ENCODE results near the gene ASMTL. TPM values are rescaled to one million over a fixed set of nuclear protein-coding genes. Genes with fewer than 3 reads are reported as not detected.
"Not testable (repeated sequence)": the region's sequence is repeated elsewhere in the genome, so short reads cannot be mapped to it uniquely, and the experiment has no call there.

The ASMTL gene
- total RNA-seq, 1 donor, result 16.4 TPM

DNA sequence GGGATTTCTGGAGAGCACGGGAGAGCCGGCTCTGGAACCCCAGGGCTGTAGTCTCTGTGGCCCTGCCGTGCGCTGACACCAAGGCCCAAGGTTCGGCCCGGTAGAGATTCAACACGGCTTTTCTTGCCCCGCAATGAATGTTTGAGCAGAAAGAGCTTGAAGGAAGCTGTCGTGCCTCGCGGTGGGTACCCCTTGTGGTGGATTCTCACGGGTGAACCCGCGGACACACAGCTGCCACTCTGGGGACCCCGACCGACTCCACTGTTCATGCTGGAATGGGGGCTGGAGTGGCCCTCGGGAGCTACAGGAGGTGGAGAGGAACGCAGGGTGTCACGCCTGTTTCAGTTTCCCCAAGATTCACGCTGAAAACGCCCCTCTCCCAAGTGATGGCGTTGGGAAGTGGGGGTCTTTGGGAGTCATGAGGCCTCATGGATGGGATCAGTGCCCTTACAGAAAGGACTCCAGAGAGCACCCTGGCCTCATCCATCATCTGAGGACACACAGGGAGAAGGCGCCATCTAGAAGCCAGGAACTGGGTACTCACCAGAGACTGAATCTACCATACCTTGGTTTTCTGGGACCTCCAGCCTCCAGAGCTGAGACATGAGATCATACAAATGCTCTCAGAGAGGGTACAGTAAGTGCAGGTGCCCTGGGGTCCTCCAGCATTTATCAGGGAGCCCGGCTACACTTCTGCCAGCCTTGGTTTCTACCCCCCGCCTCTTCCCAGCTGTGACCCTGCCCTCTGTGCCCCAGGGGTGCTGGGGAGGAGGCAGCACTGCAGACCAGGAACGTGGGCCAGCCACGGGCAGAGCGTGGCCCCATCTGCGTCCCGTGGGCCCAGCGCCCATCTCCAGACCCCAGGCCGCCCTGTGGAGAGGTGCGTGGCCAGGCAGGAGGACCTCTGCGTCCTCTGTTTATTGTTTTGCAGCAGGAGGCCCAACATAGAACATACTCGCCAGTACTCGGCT, 67.2 kb downstream of the ASMTL start:
- no peak overlapping the region for H3K4me3 ChIP-seq (ENCODE audit: low read depth, low read length)
- TF ChIP-seq, protein P1, sequence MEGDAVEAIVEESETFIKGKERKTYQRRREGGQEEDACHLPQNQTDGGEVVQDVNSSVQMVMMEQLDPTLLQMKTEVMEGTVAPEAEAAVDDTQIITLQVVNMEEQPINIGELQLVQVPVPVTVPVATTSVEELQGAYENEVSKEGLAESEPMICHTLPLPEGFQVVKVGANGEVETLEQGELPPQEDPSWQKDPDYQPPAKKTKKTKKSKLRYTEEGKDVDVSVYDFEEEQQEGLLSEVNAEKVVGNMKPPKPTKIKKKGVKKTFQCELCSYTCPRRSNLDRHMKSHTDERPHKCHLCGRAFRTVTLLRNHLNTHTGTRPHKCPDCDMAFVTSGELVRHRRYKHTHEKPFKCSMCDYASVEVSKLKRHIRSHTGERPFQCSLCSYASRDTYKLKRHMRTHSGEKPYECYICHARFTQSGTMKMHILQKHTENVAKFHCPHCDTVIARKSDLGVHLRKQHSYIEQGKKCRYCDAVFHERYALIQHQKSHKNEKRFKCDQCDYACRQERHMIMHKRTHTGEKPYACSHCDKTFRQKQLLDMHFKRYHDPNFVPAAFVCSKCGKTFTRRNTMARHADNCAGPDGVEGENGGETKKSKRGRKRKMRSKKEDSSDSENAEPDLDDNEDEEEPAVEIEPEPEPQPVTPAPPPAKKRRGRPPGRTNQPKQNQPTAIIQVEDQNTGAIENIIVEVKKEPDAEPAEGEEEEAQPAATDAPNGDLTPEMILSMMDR (IDR thresholded peaks at IDR 0.05; ENCODE audit: insufficient read depth, low read depth, low read length), result no peak
- no peak for DNase-seq (ENCODE audit: low read depth)

DNA sequence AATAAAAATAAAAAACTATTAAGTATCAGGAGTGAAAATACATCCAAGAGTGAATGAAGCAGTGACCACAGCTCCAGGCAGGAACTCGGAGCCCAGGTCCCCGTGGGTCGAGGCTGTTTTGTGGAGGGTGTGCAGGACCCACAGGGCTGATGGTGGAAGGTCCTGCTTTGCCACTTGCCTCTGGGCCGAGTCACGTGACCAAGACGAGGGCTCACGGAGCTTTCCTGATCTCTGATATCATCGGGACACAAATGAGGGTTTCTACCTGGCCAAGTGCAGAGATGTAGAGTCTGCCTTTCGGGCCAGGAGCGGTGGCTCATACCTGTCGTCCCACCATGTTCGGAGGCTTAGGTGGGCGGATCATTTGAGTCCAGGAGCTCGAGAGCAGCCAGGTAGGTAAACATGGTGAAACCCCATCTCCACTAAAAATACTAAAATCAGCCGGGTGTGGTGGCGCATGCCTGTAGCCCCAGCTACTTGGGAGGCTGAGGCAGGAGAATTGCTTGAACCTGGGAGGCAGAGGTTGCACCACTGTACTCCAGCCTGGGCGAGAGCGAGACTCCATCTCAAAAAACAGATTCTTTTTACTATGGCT, 68.0 kb downstream of the ASMTL start:
- no peak overlapping the region for H3K4me3 ChIP-seq (ENCODE audit: low read depth, low read length)
- DNase-seq (ENCODE audit: low read depth), result no peak
- TF ChIP-seq, protein P1 (IDR thresholded peaks at IDR 0.05; ENCODE audit: insufficient read depth, low read depth, low read length), result no peak

DNA sequence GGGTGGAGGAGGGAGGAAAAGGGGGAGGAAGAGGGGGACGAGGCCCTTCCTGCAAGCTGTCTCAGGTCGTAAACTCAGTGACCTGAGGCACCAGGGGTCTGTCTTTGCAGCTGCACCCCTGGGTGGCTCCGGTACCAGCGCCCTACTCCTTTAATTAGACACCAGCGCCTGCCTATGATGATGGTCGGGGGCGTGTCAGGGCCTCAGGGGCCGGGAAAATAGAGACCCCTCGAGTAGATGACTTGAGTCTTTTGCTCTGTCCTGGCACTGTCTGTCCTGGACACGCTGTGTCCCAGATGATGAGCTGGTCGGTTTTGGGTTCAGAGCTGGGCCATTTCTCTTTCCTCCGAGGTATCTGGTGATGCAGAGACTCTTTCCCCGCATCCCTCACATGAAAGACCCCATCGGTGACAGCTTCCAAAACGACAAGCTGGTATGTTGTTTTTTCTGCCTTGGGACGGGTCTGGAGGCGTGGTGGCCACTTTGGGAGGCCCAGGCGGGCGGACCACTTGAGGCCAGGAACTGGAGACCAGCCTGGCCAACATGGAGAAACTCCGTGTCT, 72.0 kb downstream of the ASMTL start:
- DNase-seq (ENCODE audit: low read depth), result no peak
- TF ChIP-seq, protein P1 (IDR thresholded peaks at IDR 0.05; ENCODE audit: insufficient read depth, low read depth, low read length), result no peak
- no peak overlapping the region for H3K4me3 ChIP-seq (ENCODE audit: low read depth, low read length)

DNA sequence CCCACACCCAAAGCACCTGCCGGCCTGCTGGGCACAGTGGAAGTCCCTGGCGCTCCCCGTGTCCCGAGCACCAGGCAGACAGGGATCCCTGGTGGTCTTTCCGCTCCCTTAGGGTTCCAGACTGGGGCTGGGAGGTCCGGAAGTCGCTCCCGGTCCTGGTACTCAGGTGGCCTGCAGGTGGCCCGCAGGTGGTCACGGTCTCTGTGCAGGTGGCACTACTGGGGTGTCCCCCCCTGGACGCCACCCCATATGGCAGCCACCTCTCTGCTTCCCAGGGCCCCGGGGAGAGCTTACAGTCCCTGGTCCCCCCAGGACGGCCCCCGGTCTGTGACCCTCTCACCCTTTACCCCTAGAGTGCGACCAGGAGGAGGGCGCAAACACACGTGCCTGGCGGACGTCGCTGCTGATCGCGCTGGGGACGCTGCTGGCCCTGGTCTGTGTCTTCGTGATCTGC, 74.4 kb downstream of the ASMTL start:
- TF ChIP-seq, protein P1 (IDR thresholded peaks at IDR 0.05; ENCODE audit: insufficient read depth, low read depth, low read length), result no peak
- no peak overlapping the region for H3K4me3 ChIP-seq (ENCODE audit: low read depth, low read length)
- no peak for DNase-seq (ENCODE audit: low read depth)

DNA sequence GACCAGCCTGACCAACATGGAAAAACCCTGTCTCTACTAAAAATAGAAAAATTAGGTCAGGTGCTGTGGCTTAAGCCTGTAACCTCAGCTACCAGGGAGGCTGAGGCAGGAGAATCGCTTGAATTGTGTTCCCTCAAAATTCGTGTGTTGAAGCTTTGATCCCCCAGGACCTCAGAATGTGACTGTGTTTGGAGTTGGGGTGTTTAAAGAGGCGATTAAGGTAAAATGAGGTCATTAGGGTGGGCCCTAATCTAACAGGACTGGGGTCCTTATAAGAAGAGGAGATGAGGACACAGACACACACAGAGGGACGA, 84.4 kb downstream of the ASMTL start:
- TF ChIP-seq, protein P1 (IDR thresholded peaks at IDR 0.05; ENCODE audit: insufficient read depth, low read depth, low read length), result no peak
- no peak overlapping the region for H3K4me3 ChIP-seq (ENCODE audit: low read depth, low read length)
- DNase-seq (ENCODE audit: low read depth), result no peak

DNA sequence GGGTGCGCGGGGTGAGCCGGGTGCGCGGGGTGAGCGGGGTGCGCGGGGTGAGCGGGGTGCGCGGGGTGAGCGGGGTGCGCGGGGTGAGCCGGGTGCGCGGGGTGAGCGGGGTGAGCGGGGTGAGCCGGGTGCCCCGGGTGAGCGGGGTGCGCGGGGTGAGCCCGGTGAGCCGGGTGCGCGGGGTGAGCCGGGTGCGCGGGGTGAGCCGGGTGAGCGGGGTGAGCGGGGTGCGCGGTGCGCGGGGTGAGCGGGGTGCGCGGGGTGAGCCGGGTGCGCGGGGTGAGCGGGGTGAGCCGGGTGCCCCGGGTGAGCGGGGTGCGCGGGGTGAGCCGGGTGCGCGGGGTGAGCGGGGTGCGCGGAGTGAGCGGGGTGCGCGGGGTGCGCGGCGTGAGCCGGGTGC, 86.3 kb downstream of the ASMTL start:
- not testable (repeated sequence) for H3K4me3 ChIP-seq (ENCODE audit: low read depth, low read length); DNase-seq (ENCODE audit: low read depth)

DNA sequence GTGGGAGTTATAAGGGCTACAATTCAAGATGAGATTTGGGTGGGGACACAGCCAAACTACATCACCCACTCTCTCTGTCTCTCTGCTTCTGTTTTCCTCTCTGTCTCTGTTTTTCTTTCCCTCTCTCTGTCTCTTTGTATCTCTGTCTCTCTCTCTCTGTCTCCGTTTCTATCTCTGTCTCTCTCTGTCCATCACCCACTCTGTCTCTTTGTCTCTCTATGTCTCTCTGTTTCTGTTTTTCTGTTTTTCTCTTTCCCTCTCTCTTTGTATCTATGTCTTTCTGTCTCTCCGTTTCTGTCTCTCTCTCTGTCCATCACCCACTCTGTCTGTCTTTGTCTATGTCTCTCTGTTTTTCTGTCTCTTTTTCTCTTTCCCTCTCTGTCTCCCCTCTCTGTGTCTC, 90.8 kb downstream of the ASMTL start:
- DNase-seq (ENCODE audit: low read depth), result no peak
- TF ChIP-seq, protein P1 (IDR thresholded peaks at IDR 0.05; ENCODE audit: insufficient read depth, low read depth, low read length), result no peak
- H3K4me3 ChIP-seq (ENCODE audit: low read depth, low read length), result no peak overlapping the region
